ENCODE measurements around the gene CDRT15L2.
"Not testable (repeated sequence)": the region's sequence is repeated elsewhere in the genome, so short reads cannot be mapped to it uniquely, and the experiment has no call there.

Gene CDRT15L2

DNA sequence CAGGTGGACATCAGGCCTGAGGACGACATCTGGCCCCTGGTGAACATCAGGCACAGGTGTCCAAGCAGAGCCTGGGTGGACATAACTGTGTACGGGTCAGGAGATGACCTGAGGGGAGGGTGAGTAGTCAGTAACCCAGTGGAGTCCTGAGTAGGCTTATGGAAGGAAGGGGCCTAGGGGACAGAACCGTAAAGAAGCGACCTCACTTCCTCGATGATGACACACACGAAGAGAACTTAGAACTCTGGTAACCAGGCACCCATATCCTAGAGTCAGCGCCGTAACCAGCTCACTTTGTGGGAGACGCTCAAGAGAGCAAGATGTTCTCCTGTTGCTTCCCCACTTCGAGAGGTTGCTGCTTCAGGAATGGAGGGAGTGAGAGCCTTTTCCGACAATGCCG is at the start of gene CDRT15L2:
TSS of gene CDRT15L2 (plus strand) at position 301 of the 400 bp plus-strand sequence. CDS start at position 321, 20 bp downstream.
- not testable (repeated sequence) for DNase-seq

DNA sequence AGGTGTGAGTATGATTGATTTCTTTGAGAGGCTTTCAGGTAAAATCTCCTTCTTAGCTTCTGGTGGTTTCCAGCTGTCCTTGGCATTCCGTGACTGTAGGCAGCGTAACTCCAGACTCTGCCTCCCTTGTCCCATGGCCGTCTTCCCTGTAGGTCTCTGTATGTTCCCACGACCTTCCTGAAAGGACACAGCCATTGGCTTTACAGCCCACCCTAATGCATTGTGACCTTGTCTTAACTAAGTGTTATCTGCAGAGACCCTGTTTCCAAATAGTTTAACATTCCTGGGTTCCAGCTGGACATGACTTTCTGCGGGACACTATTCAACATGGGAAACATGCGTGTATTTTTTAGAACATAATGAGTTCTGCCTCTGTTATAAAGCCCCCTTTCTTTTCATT is 49.4 kb upstream of the CDRT15L2 start:
- not testable (repeated sequence) for DNase-seq

GRCh38 chr17:20532544-20533090 is 46.9 kb upstream of the CDRT15L2 start:
- DNase-seq, result peak; percentile 7

- not testable (repeated sequence) for DNase-seq
Observed at GRCh38 chr17:20533206-20533605, 46.3 kb upstream of the CDRT15L2 start.

- peak; percentile 25 for DNase-seq
Observed at GRCh38 chr17:20534711-20535550, 44.6 kb upstream of the CDRT15L2 start.

- DNase-seq, result not testable (repeated sequence)
Observed at GRCh38 chr17:20540414-20540813, 39.1 kb upstream of the CDRT15L2 start.

GRCh38 chr17:20540865-20541264 is 38.7 kb upstream of the CDRT15L2 start:
- DNase-seq, result peak; percentile 8

GRCh38 chr17:20541853-20542546 is 37.5 kb upstream of the CDRT15L2 start:
- DNase-seq, result not testable (repeated sequence)

- DNase-seq, result not testable (repeated sequence)
Observed at GRCh38 chr17:20547923-20548322, 31.6 kb upstream of the CDRT15L2 start.

DNA sequence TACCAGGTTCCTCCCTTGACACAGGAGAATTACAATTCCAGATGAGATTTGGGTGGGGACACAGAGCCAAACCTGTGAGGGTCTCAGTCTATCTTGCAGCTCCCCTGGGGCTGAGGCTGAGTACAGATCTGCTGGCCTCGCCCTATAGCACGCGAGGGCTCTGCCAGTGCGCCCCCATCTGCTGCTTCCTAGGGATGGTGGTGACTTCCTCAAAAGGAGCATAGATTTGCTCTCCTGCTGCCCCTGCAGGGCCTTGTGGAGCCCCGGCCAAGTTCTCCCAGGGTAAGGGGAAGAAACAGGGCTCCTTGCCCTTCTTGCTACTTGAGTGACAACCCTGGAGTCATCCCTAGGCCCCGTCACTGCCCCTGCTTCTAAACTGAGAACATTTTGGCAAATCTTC is 26.6 kb upstream of the CDRT15L2 start:
- DNase-seq, result not testable (repeated sequence)

DNA sequence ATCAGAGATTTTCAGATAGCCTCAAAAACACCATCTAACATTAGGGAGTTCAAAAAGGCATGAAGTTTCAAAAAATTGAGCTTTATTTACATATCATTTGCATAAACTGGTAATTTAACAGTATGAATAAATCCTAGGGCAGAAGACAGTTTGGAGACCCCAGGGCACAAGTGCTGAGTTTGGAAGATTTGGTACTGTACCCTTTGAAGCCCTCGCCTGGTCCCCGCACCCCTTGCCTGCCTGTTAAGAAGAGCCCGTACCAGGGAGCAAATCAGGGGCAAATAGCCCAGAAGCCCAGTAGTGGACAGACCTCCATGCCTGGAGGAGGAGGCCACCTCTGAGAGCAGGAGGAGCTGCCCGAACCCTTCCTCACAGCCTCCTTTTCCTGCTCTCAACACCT is 24.8 kb upstream of the CDRT15L2 start:
- DNase-seq, result not testable (repeated sequence)

- DNase-seq, result not testable (repeated sequence)
Observed at GRCh38 chr17:20555135-20556010, 24.2 kb upstream of the CDRT15L2 start.

DNA sequence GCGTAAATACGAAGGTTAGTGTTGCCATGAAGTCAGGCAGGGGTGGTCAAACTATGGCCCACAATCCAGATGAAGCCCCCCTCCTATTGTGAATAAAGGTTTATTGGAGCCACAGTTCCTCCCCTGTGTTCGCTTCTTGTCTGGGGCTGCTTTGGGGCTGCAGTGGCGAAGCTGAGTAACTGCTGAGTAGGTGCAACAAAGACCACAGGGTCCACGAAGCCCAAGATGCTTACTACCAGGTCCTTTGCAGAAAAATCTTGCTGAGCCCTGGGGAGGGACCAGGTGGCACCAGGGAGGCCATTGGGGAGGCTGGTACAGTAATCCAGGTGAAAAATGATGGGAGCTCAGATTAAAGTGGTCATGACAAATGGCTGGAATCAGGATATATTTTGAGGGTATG is 21.4 kb upstream of the CDRT15L2 start:
- not testable (repeated sequence) for DNase-seq

DNA sequence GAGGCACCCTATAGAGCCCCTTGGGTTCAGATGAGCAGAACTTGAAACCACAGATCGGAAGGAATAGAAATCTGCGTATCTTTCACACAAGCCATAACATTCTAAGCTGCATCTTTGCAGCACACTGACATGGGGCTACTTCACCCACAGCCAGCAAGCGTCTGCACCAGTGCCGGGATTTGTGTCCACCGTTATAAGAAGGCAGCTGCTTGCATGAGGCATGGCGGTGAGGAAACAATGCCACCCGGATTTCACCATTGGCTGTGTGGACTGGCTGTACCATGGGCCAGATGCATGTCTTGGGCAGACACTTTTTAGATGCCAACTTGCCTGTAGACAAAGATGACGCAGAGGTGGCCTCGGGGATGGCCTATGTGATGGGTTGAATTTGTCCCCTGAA is 20.5 kb upstream of the CDRT15L2 start:
- not testable (repeated sequence) for DNase-seq

GRCh38 chr17:20562587-20562986 is 16.9 kb upstream of the CDRT15L2 start:
- DNase-seq, result no peak

DNA sequence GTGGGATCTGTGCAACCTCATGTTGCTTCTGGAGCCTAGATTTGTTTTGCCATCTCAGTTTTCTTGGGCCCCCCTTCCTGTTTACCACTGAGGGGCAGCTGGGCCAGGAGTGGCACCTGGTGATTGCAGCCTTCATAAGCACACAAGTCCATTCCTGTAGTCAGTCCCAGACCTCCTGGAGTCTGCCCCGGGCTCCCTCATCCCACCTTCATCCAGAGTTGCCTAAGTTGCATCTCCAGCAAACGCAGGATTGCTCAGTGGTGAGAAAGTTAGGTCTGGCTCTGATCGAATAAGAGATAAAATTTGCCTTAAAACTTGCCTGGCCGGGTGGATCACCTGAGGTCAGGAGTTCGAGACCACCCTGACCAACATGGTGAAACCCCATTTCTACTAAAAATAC is 14.3 kb upstream of the CDRT15L2 start:
- not testable (repeated sequence) for DNase-seq

DNA sequence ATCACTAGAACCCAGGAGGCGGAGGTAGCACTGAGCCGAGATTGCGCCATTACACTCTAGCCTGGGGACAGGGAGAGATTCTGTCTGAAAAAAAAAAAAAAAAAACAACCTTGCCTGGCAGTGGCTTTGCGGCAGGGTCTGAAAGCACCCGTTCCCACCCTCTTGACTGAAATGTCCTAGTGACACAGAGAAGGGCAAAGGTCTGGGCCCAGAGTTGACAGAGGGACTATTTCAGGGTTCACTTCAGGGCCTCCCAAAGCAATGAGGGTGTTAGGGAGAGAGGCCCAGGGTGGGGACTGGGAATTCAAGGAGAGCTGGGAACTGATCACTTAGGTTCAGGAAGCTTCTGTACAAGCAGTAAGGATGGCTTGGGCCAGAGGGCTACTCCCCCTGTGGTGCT is 13.8 kb upstream of the CDRT15L2 start:
- DNase-seq, result no peak

DNA sequence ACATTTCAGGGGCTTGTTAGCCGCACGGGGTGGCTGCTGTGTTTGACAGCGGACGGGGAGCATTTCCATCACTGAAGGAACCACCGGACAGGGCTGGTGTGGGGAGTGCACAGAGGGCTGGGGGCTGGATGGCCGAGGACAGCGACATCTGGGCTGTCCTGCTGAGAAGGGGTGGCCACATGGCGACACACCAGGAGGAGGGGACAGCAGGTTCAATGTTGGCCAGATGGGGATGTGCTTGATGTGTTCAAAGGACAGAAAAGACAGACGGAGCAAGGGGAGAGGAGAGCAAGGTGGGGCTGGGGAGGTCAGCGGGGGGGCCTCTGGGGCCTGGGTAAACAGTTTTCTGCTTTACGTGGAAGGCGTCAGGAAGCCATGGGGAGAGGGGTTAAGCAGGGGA is 12.8 kb upstream of the CDRT15L2 start:
- DNase-seq, result peak; percentile 42

DNA sequence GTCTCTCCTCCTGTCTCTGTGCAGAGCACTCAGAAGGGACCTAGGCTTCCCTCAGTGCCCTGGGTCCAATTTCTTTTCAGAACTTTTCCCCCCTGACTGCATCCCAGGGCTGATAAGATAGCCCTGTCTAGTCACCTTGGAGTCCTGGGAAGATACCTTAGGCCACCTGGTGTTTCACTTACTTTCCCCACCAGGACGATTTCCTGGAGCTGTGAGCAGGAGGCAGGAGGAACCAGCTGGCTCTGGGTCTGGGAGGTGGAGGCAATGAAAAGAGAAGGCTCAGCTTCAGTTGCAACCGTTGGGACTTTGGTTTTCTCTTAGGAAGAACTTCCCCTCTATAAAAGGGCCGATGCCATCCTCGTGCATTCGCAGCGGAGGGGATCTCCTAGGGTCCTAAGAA is 12.1 kb upstream of the CDRT15L2 start:
- peak; percentile 15 for DNase-seq

DNA sequence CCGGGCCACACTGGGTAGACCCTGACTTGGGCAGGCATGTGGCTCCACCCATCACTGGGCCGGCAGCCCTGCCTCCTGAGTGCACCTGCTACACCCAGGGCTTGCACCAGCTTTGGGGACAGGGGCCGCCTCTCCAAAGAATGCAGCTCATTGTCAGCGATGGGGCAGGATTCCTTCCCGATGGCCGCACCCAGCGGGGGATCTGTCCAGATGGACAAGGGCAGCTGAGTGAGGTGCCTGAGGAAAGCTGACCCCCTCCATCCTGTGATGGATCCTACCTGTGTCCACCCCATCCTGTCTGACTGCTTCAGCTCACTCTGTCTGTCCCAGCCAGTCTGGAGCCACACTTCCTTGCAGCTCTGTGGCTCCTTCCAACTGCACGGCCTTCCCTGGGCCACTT is 10.9 kb upstream of the CDRT15L2 start:
- not testable (repeated sequence) for DNase-seq

GRCh38 chr17:20571653-20572052 is 7.9 kb upstream of the CDRT15L2 start:
- not testable (repeated sequence) for DNase-seq

DNA sequence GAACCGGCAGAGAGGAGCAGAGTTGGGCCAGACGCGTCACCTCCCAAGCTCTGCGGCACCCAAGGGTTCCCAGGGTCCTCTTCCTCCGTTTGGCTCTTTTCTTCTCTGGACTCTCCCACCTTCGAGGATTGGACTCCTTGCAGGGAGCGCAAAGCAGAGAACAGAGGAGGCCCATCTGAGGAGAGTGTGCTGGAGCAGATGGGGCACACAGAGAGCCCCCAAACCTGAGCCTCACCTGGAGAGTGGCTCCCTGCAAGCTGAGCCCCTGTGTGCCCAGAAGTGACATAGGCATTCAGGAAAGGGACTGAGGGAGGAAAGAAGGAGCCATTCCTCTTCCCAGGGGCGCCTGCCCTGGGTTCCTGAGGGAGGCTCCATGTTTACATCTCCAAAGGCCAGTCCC is 6.3 kb upstream of the CDRT15L2 start:
- not testable (repeated sequence) for DNase-seq

- not testable (repeated sequence) for DNase-seq
Observed at GRCh38 chr17:20575071-20575470, 4.5 kb upstream of the CDRT15L2 start.

All from NCI-H146 (cell line).